Measurements from ENCODE around the gene IKZF1. TPM values are rescaled to one million over a fixed set of nuclear protein-coding genes. Genes with fewer than 3 reads are reported as not detected.

The IKZF1 gene
- polyA plus RNA-seq, 2 of the 4 experiments (the other 2 are of a cell fraction), result not detected

DNA sequence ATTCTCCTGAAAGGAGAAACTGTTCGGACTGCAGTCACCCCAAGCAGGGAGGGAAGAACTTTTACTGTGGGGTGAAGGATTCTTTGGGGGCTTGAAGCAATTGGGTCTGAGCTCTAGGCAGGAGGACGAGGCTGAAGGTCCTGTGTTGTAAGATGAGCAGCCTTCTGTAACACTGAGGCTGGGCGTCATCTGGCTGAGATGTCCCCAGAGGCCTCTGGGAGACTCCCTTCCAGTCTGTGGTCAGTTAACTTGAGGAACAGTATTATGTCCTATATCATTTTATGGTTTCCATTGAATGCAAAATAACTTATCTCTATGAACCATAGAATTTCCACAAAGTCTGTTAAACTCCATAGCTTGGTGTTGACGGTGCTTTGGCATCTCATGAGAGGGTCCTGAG lies 119.3 kb downstream of the IKZF1 start:
- Histone ChIP-seq H3K9me3 (no peaks in the 10 kb centered on the region), H3K4me1 (no peaks in the 10 kb centered on the region), H3K4me3 (no peak overlapping the region), H3K4me2 (no peak overlapping the region), H3K27ac (no peak overlapping the region)
- TF ChIP-seq, protein P1, sequence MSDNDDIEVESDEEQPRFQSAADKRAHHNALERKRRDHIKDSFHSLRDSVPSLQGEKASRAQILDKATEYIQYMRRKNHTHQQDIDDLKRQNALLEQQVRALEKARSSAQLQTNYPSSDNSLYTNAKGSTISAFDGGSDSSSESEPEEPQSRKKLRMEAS (IDR thresholded peaks at IDR 0.05), result no peak
- TF ChIP-seq TP53 (CRISPR knock-in tag; IDR thresholded peaks at IDR 0.05), result no peak
- TF ChIP-seq CHD4 (IDR thresholded peaks at IDR 0.05; ENCODE audit: borderline replicate concordance), result no peak
- no peak for TF ChIP-seq RFX5 (IDR thresholded peaks at IDR 0.05)
- TF ChIP-seq, protein P2, sequence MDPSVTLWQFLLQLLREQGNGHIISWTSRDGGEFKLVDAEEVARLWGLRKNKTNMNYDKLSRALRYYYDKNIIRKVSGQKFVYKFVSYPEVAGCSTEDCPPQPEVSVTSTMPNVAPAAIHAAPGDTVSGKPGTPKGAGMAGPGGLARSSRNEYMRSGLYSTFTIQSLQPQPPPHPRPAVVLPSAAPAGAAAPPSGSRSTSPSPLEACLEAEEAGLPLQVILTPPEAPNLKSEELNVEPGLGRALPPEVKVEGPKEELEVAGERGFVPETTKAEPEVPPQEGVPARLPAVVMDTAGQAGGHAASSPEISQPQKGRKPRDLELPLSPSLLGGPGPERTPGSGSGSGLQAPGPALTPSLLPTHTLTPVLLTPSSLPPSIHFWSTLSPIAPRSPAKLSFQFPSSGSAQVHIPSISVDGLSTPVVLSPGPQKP (IDR thresholded peaks at IDR 0.05; ENCODE audit: low read depth, low read length), result no peak
- no peak for TF ChIP-seq KDM1A (IDR thresholded peaks at IDR 0.05; ENCODE audit: low read depth)
- TF ChIP-seq ESRRA (IDR thresholded peaks at IDR 0.05; ENCODE audit: borderline replicate concordance, low read length), result no peak
- TF ChIP-seq RCOR1 (IDR thresholded peaks at IDR 0.05; ENCODE audit: low read depth, low read length), result no peak
- TF ChIP-seq, protein P3, sequence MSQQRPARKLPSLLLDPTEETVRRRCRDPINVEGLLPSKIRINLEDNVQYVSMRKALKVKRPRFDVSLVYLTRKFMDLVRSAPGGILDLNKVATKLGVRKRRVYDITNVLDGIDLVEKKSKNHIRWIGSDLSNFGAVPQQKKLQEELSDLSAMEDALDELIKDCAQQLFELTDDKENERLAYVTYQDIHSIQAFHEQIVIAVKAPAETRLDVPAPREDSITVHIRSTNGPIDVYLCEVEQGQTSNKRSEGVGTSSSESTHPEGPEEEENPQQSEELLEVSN (IDR thresholded peaks at IDR 0.05; ENCODE audit: borderline replicate concordance, low read depth), result no peak
- TF ChIP-seq TFCP2L1 (CRISPR knock-in tag; IDR thresholded peaks at IDR 0.05), result no peak
- no peak for TF ChIP-seq HOXA7 (CRISPR knock-in tag; IDR thresholded peaks at IDR 0.05)
- TF ChIP-seq CBX2 (IDR thresholded peaks at IDR 0.05; ENCODE audit: borderline replicate concordance, low read depth), result no peak
- TF ChIP-seq RARB (CRISPR knock-in tag; IDR thresholded peaks at IDR 0.05), result no peak
- TF ChIP-seq, protein P4, sequence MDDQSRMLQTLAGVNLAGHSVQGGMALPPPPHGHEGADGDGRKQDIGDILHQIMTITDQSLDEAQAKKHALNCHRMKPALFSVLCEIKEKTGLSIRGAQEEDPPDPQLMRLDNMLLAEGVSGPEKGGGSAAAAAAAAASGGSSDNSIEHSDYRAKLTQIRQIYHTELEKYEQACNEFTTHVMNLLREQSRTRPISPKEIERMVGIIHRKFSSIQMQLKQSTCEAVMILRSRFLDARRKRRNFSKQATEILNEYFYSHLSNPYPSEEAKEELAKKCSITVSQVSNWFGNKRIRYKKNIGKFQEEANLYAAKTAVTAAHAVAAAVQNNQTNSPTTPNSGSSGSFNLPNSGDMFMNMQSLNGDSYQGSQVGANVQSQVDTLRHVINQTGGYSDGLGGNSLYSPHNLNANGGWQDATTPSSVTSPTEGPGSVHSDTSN (IDR thresholded peaks at IDR 0.05), result no peak
- ATAC-seq (no peak), DNase-seq (ENCODE audit: low read depth in 1 of 2, low spot score in 1 of 2) (no peak), FAIRE-seq (no peak)
- ChIA-PET CTCF (interaction anchor here (0.9 to 1.1 kb wide), 3 partner anchors 10 to 218 kb away, joined by 3 to 4 read pairs (median 3); no protein-coding TSS in a partner anchor), POLR2A (no interaction called here)
- whole genome bisulfite sequencing (ENCODE audit: missing lambda C conversion rate), result 28% methylated on average over 4 of the region's 4 CpGs

DNA sequence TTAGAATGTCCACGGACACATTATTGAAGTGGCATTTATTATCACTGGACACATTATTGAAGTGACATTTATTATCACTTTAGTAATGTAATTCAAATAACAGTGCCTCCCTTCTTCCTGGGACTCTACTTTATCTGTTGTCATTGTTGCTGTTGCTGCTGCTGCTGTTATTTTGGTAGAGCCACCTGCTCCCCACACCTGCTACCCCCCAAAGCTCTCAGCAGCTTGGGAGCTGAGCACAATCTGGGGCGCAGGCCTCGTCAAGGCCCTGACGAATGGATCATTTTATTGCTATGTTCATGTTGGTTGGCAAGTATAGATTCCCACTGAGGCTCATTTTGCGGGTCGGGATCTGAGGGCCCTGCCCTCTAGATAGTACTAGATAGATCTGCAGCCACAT lies 120.8 kb downstream of the IKZF1 start:
- FAIRE-seq, result no peak
- DNase-seq (ENCODE audit: low read depth in 1 of 2, low spot score in 1 of 2), result no peak
- H3K9me3 ChIP-seq, result no peaks in the 10 kb centered on the region
- TF ChIP-seq ZC3H11A (IDR thresholded peaks at IDR 0.05) (no peak), SMC3 (IDR thresholded peaks at IDR 0.05) (no peak), NPAS2 (CRISPR knock-in tag; IDR thresholded peaks at IDR 0.05; ENCODE audit: borderline replicate concordance) (no peak), KDM5A (IDR thresholded peaks at IDR 0.05) (no peak), HOXB5 (CRISPR knock-in tag; IDR thresholded peaks at IDR 0.05) (no peak), MYC (IDR thresholded peaks at IDR 0.05; ENCODE audit: borderline replicate concordance, low read length) (no peak), FOSB (CRISPR knock-in tag; IDR thresholded peaks at IDR 0.05) (no peak), RFX5 (IDR thresholded peaks at IDR 0.05) (no peak), NFE2L2 (conservative IDR thresholded peaks at IDR 0.05; ENCODE audit: low read length) (no peak), NR3C1 (IDR thresholded peaks at IDR 0.05) (no peak), KDM1A (IDR thresholded peaks at IDR 0.05; ENCODE audit: low read depth) (no peak), RARB (CRISPR knock-in tag; IDR thresholded peaks at IDR 0.05) (no peak), POLR2AphosphoS2 (conservative IDR thresholded peaks at IDR 0.05; ENCODE audit: low read length) (no peak), ZSCAN20 (CRISPR knock-in tag; IDR thresholded peaks at IDR 0.05) (no peak)
- TF ChIP-seq, protein P2 (IDR thresholded peaks at IDR 0.05; ENCODE audit: low read depth, low read length), result no peak
- TF ChIP-seq, protein P5, sequence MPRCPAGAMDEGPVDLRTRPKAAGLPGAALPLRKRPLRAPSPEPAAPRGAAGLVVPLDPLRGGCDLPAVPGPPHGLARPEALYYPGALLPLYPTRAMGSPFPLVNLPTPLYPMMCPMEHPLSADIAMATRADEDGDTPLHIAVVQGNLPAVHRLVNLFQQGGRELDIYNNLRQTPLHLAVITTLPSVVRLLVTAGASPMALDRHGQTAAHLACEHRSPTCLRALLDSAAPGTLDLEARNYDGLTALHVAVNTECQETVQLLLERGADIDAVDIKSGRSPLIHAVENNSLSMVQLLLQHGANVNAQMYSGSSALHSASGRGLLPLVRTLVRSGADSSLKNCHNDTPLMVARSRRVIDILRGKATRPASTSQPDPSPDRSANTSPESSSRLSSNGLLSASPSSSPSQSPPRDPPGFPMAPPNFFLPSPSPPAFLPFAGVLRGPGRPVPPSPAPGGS (IDR thresholded peaks at IDR 0.05), result no peak
- TF ChIP-seq, protein P6, sequence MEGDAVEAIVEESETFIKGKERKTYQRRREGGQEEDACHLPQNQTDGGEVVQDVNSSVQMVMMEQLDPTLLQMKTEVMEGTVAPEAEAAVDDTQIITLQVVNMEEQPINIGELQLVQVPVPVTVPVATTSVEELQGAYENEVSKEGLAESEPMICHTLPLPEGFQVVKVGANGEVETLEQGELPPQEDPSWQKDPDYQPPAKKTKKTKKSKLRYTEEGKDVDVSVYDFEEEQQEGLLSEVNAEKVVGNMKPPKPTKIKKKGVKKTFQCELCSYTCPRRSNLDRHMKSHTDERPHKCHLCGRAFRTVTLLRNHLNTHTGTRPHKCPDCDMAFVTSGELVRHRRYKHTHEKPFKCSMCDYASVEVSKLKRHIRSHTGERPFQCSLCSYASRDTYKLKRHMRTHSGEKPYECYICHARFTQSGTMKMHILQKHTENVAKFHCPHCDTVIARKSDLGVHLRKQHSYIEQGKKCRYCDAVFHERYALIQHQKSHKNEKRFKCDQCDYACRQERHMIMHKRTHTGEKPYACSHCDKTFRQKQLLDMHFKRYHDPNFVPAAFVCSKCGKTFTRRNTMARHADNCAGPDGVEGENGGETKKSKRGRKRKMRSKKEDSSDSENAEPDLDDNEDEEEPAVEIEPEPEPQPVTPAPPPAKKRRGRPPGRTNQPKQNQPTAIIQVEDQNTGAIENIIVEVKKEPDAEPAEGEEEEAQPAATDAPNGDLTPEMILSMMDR (IDR thresholded peaks at IDR 0.05), result no peak
- TF ChIP-seq, protein P7, sequence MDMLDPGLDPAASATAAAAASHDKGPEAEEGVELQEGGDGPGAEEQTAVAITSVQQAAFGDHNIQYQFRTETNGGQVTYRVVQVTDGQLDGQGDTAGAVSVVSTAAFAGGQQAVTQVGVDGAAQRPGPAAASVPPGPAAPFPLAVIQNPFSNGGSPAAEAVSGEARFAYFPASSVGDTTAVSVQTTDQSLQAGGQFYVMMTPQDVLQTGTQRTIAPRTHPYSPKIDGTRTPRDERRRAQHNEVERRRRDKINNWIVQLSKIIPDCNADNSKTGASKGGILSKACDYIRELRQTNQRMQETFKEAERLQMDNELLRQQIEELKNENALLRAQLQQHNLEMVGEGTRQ (IDR thresholded peaks at IDR 0.05), result no peak
- TF ChIP-seq, protein P1 (IDR thresholded peaks at IDR 0.05), result no peak
- TF ChIP-seq, protein P3 (IDR thresholded peaks at IDR 0.05; ENCODE audit: borderline replicate concordance, low read depth), result no peak
- no peak for ATAC-seq
- no peak overlapping the region for H3K27ac ChIP-seq
- CTCF ChIA-PET, result interaction anchor here (0.7 kb wide), 1 partner anchor 9 kb away, joined by 3 read pairs; no protein-coding TSS in a partner anchor
- 67% methylated on average over 6 of the region's 6 CpGs for WGBS (ENCODE audit: missing lambda C conversion rate)
- H3K4me1 ChIP-seq, result no peaks in the 10 kb centered on the region
- no peak overlapping the region for H3K4me3 ChIP-seq
- no peak overlapping the region for H3K4me2 ChIP-seq
- POLR2A ChIA-PET, result no interaction called here
